Measurements from ENCODE around the gene LOC128125822.
A peak's percentile ranks its signal among the peaks of the same experiment; 100 is the strongest.
"Not testable (repeated sequence)": the region's sequence is repeated elsewhere in the genome, so short reads cannot be mapped to it uniquely, and the experiment has no call there.

LOC128125822 gene

GRCh38 chr6:63572044-63572746, at the start of gene LOC128125822, which contains the start of gene PTP4A1:
LOC128125822 (plus strand) TSS chr6:63572480.
PTP4A1 (plus strand) TSS chr6:63572480; CDS start chr6:63576881, 4,401 bp downstream.
- peak; percentile 97 for DNase-seq

- DNase-seq, result not testable (repeated sequence)
These were observed 49.4 kb upstream of the LOC128125822 start for GRCh38 chr6:63522911-63523287.

- DNase-seq, result no peak
These were observed 48.6 kb upstream of the LOC128125822 start for GRCh38 chr6:63523630-63524029.

GRCh38 chr6:63525186-63525878, 46.9 kb upstream of the LOC128125822 start:
- no peak for DNase-seq

DNA sequence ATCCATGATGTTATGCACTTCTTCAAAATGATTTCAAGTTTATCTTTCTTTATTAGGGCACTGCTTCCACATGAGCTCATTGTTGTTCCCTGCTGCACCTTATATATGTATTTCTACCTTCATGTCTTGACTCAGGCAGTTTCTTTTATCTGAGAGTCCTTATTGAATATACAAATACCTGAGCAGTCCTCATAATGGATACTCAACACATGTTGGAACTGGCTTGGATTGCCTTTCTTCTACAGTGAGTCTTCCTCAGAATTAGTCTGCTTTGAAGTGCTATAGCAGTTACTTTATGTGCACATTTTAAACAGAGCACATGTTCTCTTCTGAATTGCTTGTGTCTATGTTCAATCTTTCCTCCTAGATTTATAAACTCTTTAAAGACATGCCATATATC, 45.3 kb upstream of the LOC128125822 start:
- no peak for DNase-seq

DNA sequence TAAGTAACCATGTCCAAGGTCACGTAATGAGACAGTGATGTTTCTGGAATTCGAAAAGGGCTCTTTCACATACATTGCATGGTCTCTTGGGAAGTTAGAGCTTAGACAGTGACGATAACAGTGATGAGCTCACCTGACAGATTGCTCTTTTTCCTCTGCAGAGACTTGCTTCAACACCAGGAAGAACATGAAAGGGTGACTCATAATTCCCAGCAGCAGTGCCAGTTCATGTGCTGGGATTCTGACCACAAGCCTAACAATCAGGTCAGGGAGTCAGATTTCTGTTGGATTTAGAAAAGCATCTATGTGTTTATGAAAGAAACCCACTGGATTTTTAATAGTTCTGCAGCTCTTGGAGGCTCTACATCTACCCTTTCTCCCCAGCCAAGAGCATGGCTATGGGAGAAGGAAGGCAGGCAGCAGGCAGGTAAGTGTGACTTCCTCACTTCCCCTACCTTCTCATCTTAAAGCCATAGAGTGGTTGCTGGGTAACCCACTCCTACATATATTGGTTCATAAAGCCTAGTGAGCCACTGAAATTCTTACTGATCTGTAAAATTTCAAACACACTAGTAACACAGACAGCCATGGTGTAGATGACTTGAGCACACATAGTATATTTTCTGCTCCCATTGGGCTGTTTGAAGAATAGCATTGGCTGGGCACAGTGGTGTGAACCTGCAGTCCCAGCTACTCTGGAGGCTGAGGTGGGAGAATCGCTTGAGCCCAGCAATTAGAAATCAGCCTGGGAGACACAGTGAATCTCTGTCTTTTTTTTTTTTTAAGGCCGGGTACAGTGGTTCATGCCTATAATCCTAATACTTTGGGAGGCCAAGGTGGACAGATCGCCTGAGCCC, 44.4 kb upstream of the LOC128125822 start:
- no peak for DNase-seq

DNA sequence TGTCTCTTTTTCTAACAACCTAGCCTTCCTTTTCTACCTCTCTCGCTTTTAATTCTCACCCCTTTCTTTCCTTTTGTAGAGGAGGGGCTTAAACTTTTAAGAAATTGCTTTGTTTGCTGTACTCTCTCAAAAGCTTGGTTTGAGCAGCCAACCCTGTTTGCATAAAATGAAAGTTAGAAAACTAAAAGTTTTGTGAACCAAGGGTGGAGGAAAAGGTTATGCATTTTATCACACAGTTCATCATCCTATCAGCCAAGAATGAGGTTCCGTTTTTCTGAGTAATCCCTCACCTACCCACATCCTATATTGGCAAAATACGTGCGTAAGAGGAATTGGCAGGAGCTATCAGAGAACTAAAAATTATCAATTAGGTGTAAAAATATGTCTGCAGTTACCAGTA, 42.8 kb upstream of the LOC128125822 start:
- DNase-seq, result no peak

DNA sequence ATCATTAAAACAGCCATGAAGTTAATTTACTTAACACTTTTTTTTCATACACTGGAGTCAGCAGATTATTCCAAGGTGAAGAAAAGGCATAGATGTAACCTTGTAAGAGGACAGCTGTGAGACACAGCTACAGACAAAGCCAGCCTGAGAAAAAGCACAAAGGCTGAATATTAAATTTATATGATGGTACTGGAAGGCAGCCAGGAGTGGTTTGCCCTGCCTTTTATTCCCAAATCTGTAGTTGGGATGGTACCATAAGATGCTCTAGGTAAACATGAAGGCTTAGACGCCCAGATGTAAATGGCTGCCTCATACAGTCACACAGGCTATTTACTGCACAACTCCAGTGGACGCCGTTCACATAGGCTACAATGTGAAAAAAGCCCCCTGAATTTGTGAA, 42.1 kb upstream of the LOC128125822 start:
- DNase-seq, result no peak

DNA sequence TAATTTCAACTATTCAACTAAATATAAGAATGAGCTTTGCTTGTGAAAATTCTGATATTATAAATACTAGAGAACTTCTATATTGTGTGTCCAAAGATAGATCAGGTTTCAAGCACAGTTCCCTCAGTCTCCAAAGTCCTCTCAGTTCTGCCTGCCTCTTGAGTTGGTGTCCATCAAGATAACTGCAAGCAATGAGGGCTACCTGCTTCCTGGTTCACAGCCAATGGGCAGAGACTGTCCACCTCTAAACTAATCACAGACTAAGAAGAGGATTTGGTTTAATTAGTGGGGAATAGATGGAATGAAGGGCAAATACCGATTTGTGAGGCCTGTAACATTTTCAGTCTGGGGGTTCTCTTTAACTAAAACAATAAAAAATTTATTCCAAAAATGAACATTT, 41.3 kb upstream of the LOC128125822 start:
- no peak for DNase-seq

- no peak for DNase-seq
These were observed 39.3 kb upstream of the LOC128125822 start for GRCh38 chr6:63533026-63533425.

GRCh38 chr6:63533952-63534351, 38.3 kb upstream of the LOC128125822 start:
- no peak for DNase-seq

GRCh38 chr6:63537201-63537958, 34.9 kb upstream of the LOC128125822 start:
- DNase-seq, result no peak

DNA sequence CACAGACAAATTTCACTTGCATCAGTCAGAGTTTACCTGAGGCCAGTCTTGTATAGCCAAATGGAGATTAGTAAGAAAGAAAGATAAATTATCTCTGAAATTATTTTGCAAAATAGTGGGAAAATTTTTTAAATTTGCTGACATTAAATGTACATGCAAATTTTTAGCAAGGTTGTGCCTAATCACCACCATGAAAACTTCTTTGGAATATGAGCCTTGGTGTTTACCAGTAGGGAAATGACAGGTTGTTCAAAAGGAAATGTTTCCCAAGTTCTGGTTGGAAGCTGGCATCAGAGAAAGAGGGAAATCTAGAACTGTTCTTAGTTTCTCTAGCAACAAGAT, 34.4 kb upstream of the LOC128125822 start:
- no peak for DNase-seq

DNA sequence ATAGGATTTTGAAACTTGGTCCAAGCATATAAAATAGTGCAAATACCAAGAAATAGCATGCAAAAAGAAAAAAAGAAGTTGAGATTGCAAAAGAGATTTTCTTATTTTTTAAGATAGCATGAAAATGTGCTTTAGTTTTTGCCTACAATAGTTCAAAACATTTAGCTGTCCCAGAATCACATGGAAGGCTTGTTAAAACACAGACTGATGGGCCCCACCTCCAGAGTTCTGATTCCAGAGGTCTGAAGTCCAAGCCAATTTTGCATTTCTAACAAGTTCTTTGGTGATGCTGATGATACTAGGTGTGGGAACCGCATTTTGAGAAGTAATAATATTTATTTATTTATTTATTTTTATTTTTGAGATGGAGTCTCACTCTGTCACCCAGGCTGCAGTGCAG, 33.7 kb upstream of the LOC128125822 start:
- DNase-seq, result no peak

GRCh38 chr6:63543001-63543400, 29.3 kb upstream of the LOC128125822 start:
- no peak for DNase-seq

DNA sequence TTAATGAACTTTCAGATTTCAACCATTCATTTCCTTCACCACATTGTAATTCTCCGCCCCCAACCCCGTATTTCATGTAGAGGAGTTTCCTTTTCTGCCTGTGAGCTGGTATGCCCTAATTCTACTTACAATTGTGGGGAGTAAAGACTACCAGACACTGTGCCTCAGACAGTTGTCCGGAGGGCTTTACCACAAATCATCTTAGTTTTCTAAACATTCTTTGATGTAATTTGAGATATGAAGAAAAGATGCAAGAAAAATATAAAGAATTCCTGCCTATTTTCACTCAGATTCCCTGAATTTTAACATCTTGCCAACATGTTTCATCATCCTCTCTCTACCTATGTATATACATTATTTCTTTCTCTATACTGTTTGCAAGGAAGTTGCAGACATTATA, 28.3 kb upstream of the LOC128125822 start:
- no peak for DNase-seq

DNA sequence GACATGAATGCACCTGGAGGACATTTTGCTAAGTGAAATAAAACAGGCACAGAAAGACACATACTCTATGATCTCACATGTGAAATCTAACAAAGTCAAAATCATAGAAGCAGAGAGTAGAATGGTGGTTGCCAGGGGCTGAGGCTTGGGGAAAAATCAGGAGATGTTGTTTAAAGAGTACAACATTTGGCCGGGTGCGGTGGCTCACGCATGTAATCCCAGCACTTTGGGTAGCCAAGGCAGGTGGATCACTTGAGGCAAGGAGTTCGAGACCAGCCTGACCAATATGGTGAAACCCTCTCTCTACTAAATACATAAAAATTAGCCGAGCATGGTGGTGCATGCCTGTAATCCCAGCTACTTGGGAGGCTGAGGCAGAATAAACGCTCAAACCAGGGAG, 26.0 kb upstream of the LOC128125822 start:
- no peak for DNase-seq

- DNase-seq, result no peak
These were observed 25.6 kb upstream of the LOC128125822 start for GRCh38 chr6:63546697-63547096.

GRCh38 chr6:63549076-63549475, 23.2 kb upstream of the LOC128125822 start:
- DNase-seq, result no peak

GRCh38 chr6:63553208-63553607, 19.1 kb upstream of the LOC128125822 start:
- DNase-seq, result no peak

DNA sequence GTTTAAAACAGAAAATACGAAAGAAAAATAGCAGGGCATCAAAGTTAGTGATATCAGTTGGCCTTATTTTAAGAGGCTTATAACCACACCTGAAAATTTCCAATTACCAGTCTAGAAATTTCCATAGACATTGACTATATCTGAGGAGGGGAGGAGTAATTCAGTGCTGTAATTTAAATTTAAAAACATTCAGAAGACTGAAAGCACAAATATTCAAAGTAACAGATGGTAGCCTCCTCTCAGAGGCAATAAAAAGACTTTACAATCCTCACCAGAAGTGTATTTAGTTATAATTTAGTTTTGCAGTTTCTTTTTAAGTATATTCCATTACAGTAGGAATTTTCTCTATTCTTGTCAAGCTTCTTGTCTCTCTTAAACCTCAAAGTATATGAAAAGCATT, 18.4 kb upstream of the LOC128125822 start:
- DNase-seq, result no peak

GRCh38 chr6:63554782-63555181, 17.5 kb upstream of the LOC128125822 start:
- no peak for DNase-seq

- no peak for DNase-seq
These were observed 15.9 kb upstream of the LOC128125822 start for GRCh38 chr6:63556369-63556768.

All from CD4-positive, alpha-beta T cell treated with Interleukin-6 for 4 hours (primary cell).